Urinary bladder (tissue), 4 donors: ENCODE data around the gene FRYL. TPM values are rescaled to one million over a fixed set of nuclear protein-coding genes. Genes with fewer than 3 reads are reported as not detected.
"Not testable (repeated sequence)": the region's sequence is repeated elsewhere in the genome, so short reads cannot be mapped to it uniquely, and the experiment has no call there.

Source experiments
- DNase-seq: peaks from one replicate; pipeline ENCODE4 v3.0.0-alpha.2; 2015; ENCODE audit errors: extremely low spot score
- H3K27ac ChIP-seq: one replicate; pipeline ENCODE4 v1.5.1; 2013; ENCODE audit warnings: low read depth, mild to moderate bottlenecking, moderate library complexity
- H3K36me3 ChIP-seq: one replicate; pipeline ENCODE4 v1.6.1; 2013; ENCODE audit warnings: mild to moderate bottlenecking, moderate library complexity; ENCODE audit not compliant: insufficient read depth
- H3K4me1 ChIP-seq: one replicate; pipeline ENCODE4 v1.6.1; 2013; ENCODE audit warnings: mild to moderate bottlenecking, moderate library complexity; ENCODE audit not compliant: insufficient read depth
- H3K4me3 ChIP-seq: one replicate; pipeline ENCODE4 v1.5.1; 2013; ENCODE audit warnings: low read depth, low read length
- WGBS: extraction: QIAGEN DNeasy Blood & Tissue Kit; methylation state at CpG from one replicate; pipeline ENCODE4 v1.1.7; 2013; 5-methylcytosine and 5-hydroxymethylcytosine counted together
- polyA plus RNA-seq: library from polyadenylated mRNA; stranded (reverse); fragments of 200-250 nt; gene quantifications from one replicate; pipeline ENCODE4 v1.2.3, GENCODE V29; 2013
- total RNA-seq: library from RNA; depleted of rRNA; stranded (reverse); fragments of >200 nt; gene quantifications from one replicate; pipeline ENCODE4 v1.2.3, GENCODE V29; 2014
- donor health status: healthy with polysubstance abuse.
- donor health status: healthy.

The FRYL gene
- total and polyA plus RNA-seq, 2 donors: 17.0 to 172 TPM

DNA sequence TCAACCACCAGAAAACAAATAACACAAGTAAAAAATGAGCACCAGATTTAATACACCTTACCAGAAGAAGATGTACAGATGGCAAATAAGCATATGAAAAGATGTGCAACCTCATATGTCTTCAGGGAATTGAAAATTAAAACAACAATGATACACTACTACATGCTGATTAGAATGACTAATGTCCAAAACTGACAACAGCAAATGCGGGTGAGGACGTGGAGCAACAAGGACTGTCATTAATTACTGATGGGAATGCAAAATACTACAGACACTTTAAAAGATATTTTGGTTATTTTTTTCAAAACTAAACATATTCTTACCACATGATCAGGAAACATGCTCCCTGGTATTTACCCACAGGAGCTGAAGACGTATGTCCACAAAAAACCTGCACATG is 140.3 kb downstream of the FRYL start:
- Histone ChIP-seq H3K36me3 (no peaks in the 10 kb centered on the region), H3K4me1 (no peaks in the 10 kb centered on the region), H3K27ac (no peak overlapping the region), H3K4me3 (no peak overlapping the region)
- DNase-seq: no peak
- WGBS: 91% methylated on average over 3 of the region's 3 CpGs

GRCh38 chr4:48638586-48638985 is 141.5 kb downstream of the FRYL start:
- WGBS: 93% methylated on average over 5 of the region's 5 CpGs
- H3K36me3 ChIP-seq, H3K4me1 ChIP-seq, H3K27ac ChIP-seq, H3K4me3 ChIP-seq, DNase-seq: not testable (repeated sequence)

DNA sequence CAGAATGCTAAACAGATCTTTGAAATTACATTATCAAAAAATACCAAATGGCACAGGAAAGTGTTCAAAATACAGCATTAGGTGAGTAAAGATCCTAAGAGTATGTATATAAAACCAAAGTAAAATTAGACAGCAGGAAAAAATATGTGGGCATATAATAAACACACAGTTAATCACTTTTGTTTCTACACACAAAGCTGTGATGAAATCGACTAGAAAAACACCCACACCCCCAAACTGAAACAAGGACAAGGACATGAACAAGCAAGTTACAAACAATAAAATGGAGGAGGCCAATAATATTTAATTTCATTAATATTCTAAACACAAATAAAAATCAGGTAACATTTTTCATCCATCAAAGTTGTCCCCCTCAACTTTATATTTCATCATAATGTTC is 143.2 kb downstream of the FRYL start:
- WGBS: 80% methylated on average over 1 of the region's 1 CpG
- Histone ChIP-seq H3K4me3 (no peak overlapping the region), H3K36me3 (no peaks in the 10 kb centered on the region), H3K27ac (no peak overlapping the region), H3K4me1 (no peaks in the 10 kb centered on the region)
- no peak for DNase-seq

GRCh38 chr4:48635980-48636379 is 144.1 kb downstream of the FRYL start:
- H3K36me3 ChIP-seq: no peaks in the 10 kb centered on the region
- 32% methylated on average over 2 of the region's 2 CpGs for WGBS
- H3K4me1 ChIP-seq: no peaks in the 10 kb centered on the region
- no peak overlapping the region for H3K4me3 ChIP-seq
- H3K27ac ChIP-seq: no peak overlapping the region
- no peak for DNase-seq

DNA sequence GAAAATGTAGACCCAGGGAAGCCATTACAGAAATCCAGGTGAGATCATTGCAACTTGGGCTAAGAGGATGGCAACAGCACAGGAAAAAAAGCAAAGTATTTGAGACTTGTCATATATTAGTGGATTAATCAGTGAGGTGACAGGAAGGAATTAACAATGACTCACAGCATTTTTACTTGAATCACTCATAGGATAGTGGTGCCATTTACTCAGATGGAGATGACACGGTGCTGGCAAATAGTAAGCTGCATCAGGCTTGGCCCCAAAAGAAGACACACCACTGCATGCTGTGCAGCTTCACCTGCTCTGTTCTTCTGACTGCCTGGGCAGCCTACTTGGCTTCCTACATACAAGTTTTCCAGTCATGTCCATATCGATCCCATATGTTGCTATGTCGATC is 144.8 kb downstream of the FRYL start:
- H3K36me3 ChIP-seq: peaks cover 2% of the 10 kb centered on the region
- WGBS: 83% methylated on average over 3 of the region's 3 CpGs
- no peak for DNase-seq

DNA sequence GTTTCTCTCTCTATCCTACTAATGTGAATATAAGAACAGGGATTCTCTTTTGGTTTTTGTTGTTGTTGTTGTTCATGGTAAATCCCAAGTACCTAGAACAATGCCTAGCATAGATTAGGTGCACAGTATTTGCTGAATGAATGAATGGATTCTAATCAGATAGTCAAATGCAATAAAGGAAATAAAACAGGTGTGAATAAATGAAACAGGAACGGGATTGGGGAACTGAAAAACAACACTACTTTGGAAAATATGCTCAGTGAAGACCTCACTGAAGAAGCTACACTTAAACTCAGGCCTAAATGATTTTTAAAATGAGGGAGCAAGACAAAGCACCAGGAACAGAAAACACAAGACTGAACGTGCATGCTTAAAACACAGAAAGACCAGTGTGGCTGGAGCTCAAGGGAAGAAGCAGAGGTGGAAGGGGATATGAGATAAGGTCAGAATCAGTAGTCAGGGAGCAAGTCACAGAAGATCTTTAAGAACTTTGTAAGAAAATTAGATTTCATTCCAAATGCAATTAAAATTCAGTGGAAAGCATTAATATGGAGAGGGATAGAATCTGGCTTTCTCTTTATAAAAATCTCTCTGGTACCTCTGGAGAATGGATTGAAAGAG is 145.3 kb downstream of the FRYL start:
- H3K4me3 ChIP-seq: no peak overlapping the region
- H3K4me1 ChIP-seq: no peaks in the 10 kb centered on the region
- H3K36me3 ChIP-seq: peaks cover 2% of the 10 kb centered on the region
- 81% methylated on average over 2 of the region's 2 CpGs for WGBS
- DNase-seq: no peak
- no peak overlapping the region for H3K27ac ChIP-seq

More for the DNA sequence above, 144.8 kb downstream of the FRYL start:
- Histone ChIP-seq H3K27ac (no peak overlapping the region), H3K4me3 (no peak overlapping the region), H3K4me1 (no peaks in the 10 kb centered on the region)

DNA sequence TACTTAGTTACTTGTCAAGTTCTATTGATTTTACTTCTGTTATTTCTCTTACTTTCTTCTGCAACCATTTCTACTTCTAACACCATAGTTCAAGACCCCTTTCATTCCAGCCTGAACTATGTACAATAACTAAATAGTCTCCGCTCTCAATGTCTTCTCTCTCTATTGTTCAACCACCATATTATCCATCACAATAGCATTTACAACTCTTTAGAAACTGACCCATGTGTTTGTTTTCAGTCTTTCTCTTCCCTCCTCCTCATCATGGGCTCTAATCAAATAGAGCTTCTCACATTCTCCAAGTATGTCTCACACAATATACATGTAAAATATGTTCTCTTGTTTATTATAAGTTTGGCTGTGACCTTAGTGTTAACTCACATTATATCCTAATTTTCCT is 146.4 kb downstream of the FRYL start:
- peaks cover 2% of the 10 kb centered on the region for H3K36me3 ChIP-seq
- DNase-seq: no peak
- H3K4me1 ChIP-seq: no peaks in the 10 kb centered on the region
- no peak overlapping the region for H3K4me3 ChIP-seq
- H3K27ac ChIP-seq: no peak overlapping the region
- WGBS: 98% methylated on average over 1 of the region's 1 CpG

DNA sequence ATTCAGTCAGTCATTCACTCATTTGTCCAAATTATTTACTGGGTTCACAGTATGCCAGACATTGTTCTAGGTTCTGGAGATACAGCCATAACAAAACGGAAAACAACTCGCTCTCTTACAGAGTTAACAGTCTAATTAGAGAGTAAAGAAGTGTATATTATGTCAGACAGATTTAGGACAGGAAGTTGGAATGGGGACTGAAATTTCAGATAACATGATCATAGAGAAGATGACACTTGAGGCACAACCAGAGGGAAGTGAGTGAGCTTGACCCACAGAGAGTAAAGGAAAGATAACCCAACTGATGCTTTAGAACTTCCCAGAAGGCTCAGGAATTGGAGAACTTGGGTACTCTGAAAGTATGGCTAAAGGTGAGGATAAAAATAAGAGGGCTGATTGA is 150.6 kb downstream of the FRYL start:
- Histone ChIP-seq H3K4me1 (no peaks in the 10 kb centered on the region), H3K36me3 (peaks cover 2% of the 10 kb centered on the region)
- WGBS: 89% methylated on average over 2 of the region's 2 CpGs

GRCh38 chr4:48623182-48623780 is 156.8 kb downstream of the FRYL start:
- no peak for DNase-seq
- WGBS: 73% methylated on average over 5 of the region's 5 CpGs
- Histone ChIP-seq H3K4me3 (no peak overlapping the region), H3K4me1 (no peaks in the 10 kb centered on the region), H3K27ac (no peak overlapping the region), H3K36me3 (peaks cover 2% of the 10 kb centered on the region)

More for the DNA sequence above, 150.6 kb downstream of the FRYL start:
- Histone ChIP-seq H3K27ac (no peak overlapping the region), H3K4me3 (no peak overlapping the region)
- no peak for DNase-seq

- Histone ChIP-seq H3K27ac (no peak overlapping the region), H3K4me1 (no peaks in the 10 kb centered on the region), H3K36me3 (peaks cover 2% of the 10 kb centered on the region), H3K4me3 (no peak overlapping the region)
- 67% methylated on average over 2 of the region's 2 CpGs for WGBS
- no peak for DNase-seq
Measured at GRCh38 chr4:48620831-48621230, 159.2 kb downstream of the FRYL start.

DNA sequence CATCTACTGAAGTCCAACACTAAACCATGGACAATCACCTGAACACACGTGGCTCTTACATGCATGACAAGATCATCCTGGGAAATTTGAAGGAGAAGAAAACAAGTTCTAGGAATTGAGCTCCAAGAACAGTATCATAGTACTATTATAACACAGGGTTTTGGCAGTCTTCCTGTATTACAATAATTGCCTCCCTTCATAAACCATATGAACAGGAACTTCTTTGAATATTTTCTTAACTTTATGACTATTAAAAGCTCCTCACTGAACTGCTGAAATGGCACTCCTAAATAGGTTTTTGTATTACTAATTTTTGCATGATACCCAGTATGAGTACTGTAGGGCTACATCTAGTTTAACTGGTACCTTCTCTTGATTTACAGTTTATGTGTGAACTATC is 160.0 kb downstream of the FRYL start:
- WGBS: 70% methylated on average over 1 of the region's 1 CpG
- no peak for DNase-seq
- H3K4me3 ChIP-seq: no peak overlapping the region
- H3K27ac ChIP-seq: no peak overlapping the region
- H3K36me3 ChIP-seq: peaks cover 2% of the 10 kb centered on the region
- no peaks in the 10 kb centered on the region for H3K4me1 ChIP-seq

DNA sequence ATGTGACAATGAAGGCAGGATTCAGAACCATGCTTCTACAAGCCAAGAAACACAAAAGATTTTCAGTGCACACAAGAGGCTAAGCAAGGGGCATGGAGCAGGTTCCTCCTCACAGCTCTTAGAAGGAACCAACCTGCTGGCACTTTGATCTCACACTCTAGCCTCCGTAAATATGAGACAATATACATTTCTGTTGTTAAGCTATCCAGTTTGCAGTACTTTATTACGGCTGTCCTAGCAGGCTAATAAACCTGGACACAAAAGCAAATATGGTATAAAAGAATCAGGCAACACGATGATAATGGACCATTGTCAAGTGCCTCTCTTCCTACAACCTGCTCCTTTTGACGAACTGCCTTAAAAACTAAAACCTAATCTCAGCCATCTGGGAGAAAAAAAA is 175.6 kb downstream of the FRYL start:
- DNase-seq: no peak
- Histone ChIP-seq H3K27ac (no peak overlapping the region), H3K36me3 (no peaks in the 10 kb centered on the region), H3K4me1 (no peaks in the 10 kb centered on the region), H3K4me3 (no peak overlapping the region)
- 85% methylated on average over 4 of the region's 4 CpGs for WGBS

GRCh38 chr4:48604041-48604440 is 176.0 kb downstream of the FRYL start:
- Histone ChIP-seq H3K36me3 (no peaks in the 10 kb centered on the region), H3K27ac (no peak overlapping the region), H3K4me1 (no peaks in the 10 kb centered on the region), H3K4me3 (no peak overlapping the region)
- DNase-seq: no peak
- WGBS: 95% methylated on average over 1 of the region's 1 CpG

- Histone ChIP-seq H3K36me3 (no peaks in the 10 kb centered on the region), H3K4me1 (no peaks in the 10 kb centered on the region)
- peak; percentile 33 for DNase-seq
Measured at GRCh38 chr4:48603366-48604003, 176.6 kb downstream of the FRYL start.

More at GRCh38 chr4:48603366-48604003, 176.6 kb downstream of the FRYL start:
- no peak overlapping the region for H3K4me3 ChIP-seq
- H3K27ac ChIP-seq: no peak overlapping the region
- WGBS: 96% methylated on average over 3 of the region's 3 CpGs
